ENCODE results near the gene ACOT11. TPM values are rescaled to one million over a fixed set of nuclear protein-coding genes. Genes with fewer than 3 reads are reported as not detected.

The ACOT11 gene
- total RNA-seq, 1 donor from 2014 or later = 3.4 TPM

GRCh38 chr1:54602554-54602953 lies 54.5 kb downstream of the ACOT11 start:
- DNase-seq (ENCODE audit: low read depth) = no peak
- TF ChIP-seq, protein P1, sequence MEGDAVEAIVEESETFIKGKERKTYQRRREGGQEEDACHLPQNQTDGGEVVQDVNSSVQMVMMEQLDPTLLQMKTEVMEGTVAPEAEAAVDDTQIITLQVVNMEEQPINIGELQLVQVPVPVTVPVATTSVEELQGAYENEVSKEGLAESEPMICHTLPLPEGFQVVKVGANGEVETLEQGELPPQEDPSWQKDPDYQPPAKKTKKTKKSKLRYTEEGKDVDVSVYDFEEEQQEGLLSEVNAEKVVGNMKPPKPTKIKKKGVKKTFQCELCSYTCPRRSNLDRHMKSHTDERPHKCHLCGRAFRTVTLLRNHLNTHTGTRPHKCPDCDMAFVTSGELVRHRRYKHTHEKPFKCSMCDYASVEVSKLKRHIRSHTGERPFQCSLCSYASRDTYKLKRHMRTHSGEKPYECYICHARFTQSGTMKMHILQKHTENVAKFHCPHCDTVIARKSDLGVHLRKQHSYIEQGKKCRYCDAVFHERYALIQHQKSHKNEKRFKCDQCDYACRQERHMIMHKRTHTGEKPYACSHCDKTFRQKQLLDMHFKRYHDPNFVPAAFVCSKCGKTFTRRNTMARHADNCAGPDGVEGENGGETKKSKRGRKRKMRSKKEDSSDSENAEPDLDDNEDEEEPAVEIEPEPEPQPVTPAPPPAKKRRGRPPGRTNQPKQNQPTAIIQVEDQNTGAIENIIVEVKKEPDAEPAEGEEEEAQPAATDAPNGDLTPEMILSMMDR (IDR thresholded peaks at IDR 0.05; ENCODE audit: insufficient read depth, low read length, severe bottlenecking) = no peak
- H3K4me3 ChIP-seq (ENCODE audit: low read depth, low read length) = no peak overlapping the region
- peaks cover 2% of the 10 kb centered on the region for H3K36me3 ChIP-seq (ENCODE audit: control insufficient read depth, insufficient read depth, low read length)
- FAIRE-seq = no peak
- no peaks in the 10 kb centered on the region for H3K27me3 ChIP-seq (ENCODE audit: control insufficient read depth, insufficient read depth, low read length)

DNA sequence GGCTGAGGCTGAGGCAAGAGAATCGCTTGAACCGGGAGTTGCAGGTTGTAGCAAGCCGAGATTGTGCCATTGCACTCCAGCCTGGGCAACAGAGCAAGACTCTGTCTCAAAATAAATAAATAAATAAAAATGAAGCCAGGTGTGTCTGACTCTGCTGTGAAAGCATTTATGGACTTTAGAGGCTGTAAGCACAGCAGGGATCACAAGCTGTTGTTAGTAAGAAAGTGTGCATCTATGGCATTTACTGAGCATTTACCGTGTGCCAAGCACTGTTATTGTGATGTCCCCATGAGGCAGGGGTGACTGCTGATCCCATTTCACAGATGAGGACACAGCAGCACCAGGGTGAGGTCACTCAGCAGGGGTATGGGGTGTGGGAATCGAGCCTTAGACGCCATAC lies 55.2 kb downstream of the ACOT11 start:
- Histone ChIP-seq H3K36me3 (ENCODE audit: control insufficient read depth, insufficient read depth, low read length) (peaks cover 2% of the 10 kb centered on the region), H3K4me3 (ENCODE audit: low read depth, low read length) (no peak overlapping the region), H3K27me3 (ENCODE audit: control insufficient read depth, insufficient read depth, low read length) (no peaks in the 10 kb centered on the region)
- DNase-seq (ENCODE audit: low read depth) (no peak), FAIRE-seq (no peak)
- TF ChIP-seq, protein P1 (IDR thresholded peaks at IDR 0.05; ENCODE audit: insufficient read depth, low read length, severe bottlenecking) = no peak

DNA sequence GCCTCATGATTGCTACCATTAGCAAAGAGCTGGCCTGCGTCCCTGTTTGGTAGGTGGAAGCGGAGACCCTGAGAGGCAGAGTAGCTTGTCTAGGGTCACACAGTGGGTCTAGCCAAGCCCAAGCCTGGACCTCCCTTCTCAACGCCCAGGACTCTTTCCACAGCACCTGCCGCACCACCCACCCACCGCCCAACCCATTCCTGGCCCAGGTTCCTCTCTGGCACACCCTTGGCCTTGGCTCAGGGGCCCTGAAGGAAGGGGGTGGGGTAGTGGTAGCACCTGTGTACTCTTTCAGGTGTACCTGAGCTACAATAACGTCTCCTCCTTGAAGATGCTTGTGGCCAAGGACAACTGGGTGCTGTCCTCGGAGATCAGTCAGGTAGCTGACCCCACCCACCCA lies 56.0 kb downstream of the ACOT11 start:
- Histone ChIP-seq H3K36me3 (ENCODE audit: control insufficient read depth, insufficient read depth, low read length) (peaks cover 2% of the 10 kb centered on the region), H3K4me3 (ENCODE audit: low read depth, low read length) (no peak overlapping the region), H3K27me3 (ENCODE audit: control insufficient read depth, insufficient read depth, low read length) (no peaks in the 10 kb centered on the region)
- FAIRE-seq (peak; percentile 28), DNase-seq (ENCODE audit: low read depth) (no peak)
- TF ChIP-seq, protein P1 (IDR thresholded peaks at IDR 0.05; ENCODE audit: insufficient read depth, low read length, severe bottlenecking) = no peak

DNA sequence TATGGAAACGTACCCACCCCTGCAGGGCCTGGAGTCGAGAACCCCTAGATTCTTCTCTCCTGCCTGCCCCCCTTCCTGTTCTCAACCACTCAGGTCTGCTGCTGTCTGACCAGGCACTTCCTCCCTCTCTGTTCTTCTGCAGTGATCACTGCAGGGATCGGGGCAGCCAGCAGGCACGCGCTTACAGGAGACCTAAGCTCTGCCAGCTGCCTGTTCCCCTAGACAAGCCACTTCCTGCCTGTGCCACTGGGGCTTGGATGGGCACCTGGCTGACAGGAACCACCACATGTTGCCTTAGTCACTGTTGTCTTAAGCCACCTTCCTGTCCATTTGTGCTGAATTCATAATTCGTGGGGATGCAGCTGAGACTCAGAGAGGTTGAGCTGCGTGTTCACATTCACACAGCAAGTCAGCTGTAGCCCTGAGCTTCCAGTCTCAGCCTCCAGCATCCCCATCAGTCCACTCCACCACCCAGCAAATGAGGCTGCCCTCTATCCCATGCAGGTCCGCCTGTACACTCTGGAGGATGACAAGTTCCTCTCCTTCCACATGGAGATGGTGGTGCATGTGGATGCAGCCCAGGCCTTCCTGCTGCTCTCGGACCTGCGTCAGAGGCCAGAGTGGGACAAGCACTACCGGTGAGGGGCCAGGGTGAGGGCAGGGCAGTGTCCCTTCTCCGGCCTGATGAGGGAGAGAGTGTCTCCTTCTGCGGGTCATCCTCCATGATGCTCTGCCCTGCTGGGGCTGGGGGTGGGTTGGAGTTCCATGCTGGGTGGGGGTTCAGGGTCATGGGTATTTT lies 56.7 kb downstream of the ACOT11 start:
- FAIRE-seq (peak; percentile 47), DNase-seq (ENCODE audit: low read depth) (peak; percentile 66)
- Histone ChIP-seq H3K4me3 (ENCODE audit: low read depth, low read length) (no peak overlapping the region), H3K36me3 (ENCODE audit: control insufficient read depth, insufficient read depth, low read length) (no peaks in the 10 kb centered on the region), H3K27me3 (ENCODE audit: control insufficient read depth, insufficient read depth, low read length) (no peaks in the 10 kb centered on the region)
- TF ChIP-seq, protein P1 (IDR thresholded peaks at IDR 0.05; ENCODE audit: insufficient read depth, low read length, severe bottlenecking) = no peak

GRCh38 chr1:54606096-54606989 lies 58.3 kb downstream of the ACOT11 start:
- TF ChIP-seq, protein P1 (IDR thresholded peaks at IDR 0.05; ENCODE audit: insufficient read depth, low read length, severe bottlenecking) = no peak
- no peaks in the 10 kb centered on the region for H3K36me3 ChIP-seq (ENCODE audit: control insufficient read depth, insufficient read depth, low read length)
- DNase-seq (ENCODE audit: low read depth) = no peak
- H3K27me3 ChIP-seq (ENCODE audit: control insufficient read depth, insufficient read depth, low read length) = no peaks in the 10 kb centered on the region
- FAIRE-seq = peak; percentile 62
- no peak overlapping the region for H3K4me3 ChIP-seq (ENCODE audit: low read depth, low read length)

Data from bronchial epithelial cell (primary cell).